Keratinocyte (primary cell): Measurements from ENCODE around the gene FAM186B.

Experiments
- EZH2 ChIP-seq: IDR thresholded peaks from one replicate; pipeline ENCODE4 v1.6.1; 2012; ENCODE audit warnings: inconsistent platforms, mild to moderate bottlenecking, low read length, moderate library complexity
- TF ChIP-seq, protein P1 (sequence below), 3 experiments: IDR thresholded peaks in 1 of 3; conservative IDR thresholded peaks in 1 of 3; optimal IDR thresholded peaks in 1 of 3; 2 replicates in 2 of 3; 3 replicates in 1 of 3; pipeline versions ENCODE3 to v1.5.1; 2011; ENCODE audit warnings: low read length in 3 of 3, mild to moderate bottlenecking in 3 of 3, moderate library complexity in 2 of 3, control low read depth in 1 of 3, inconsistent platforms in 1 of 3; ENCODE audit not compliant: insufficient read depth in 2 of 3; ENCODE audit errors: extremely low read depth in 1 of 3

DNA sequence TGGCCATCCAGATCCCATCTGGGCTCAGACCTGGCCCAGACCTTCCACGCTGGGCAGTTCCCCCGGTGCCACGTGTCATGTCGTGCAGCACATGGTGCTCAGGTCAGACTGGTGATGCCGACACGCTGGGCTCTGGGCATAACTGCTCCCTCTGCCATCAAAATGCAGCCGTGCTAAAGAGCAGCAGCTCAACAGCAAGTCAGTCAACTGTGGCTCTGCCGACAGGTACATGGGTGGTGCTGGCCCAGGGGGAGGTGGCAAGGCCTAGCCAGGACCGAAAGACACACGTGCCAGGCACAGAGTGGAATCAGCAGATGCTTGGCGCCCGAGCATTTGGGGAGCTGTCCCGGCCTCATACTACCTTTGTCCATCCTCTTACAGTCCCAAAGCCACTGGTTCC, 39.1 kb downstream of the FAM186B start:
- TF ChIP-seq EZH2 = no peak
- TF ChIP-seq, protein P1, sequence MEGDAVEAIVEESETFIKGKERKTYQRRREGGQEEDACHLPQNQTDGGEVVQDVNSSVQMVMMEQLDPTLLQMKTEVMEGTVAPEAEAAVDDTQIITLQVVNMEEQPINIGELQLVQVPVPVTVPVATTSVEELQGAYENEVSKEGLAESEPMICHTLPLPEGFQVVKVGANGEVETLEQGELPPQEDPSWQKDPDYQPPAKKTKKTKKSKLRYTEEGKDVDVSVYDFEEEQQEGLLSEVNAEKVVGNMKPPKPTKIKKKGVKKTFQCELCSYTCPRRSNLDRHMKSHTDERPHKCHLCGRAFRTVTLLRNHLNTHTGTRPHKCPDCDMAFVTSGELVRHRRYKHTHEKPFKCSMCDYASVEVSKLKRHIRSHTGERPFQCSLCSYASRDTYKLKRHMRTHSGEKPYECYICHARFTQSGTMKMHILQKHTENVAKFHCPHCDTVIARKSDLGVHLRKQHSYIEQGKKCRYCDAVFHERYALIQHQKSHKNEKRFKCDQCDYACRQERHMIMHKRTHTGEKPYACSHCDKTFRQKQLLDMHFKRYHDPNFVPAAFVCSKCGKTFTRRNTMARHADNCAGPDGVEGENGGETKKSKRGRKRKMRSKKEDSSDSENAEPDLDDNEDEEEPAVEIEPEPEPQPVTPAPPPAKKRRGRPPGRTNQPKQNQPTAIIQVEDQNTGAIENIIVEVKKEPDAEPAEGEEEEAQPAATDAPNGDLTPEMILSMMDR (optimal IDR thresholded peaks at IDR 0.05 in 1 of 3, IDR thresholded peaks at IDR 0.05 in 1 of 3, conservative IDR thresholded peaks at IDR 0.05 in 1 of 3; ENCODE audit: extremely low read depth in 1 of 3, insufficient read depth in 2 of 3, low read length in 3 of 3) = no peak
